Choroid plexus epithelial cell (primary cell): ENCODE data around the gene KRTAP9-8.
"Not testable (repeated sequence)": the region's sequence is repeated elsewhere in the genome, so short reads cannot be mapped to it uniquely, and the experiment has no call there.

Experiments
- DNase-seq: peaks from one replicate; pipeline ENCODE4 v3.0.0-alpha.2; 2010; ENCODE audit warnings: low read depth
- H3K4me3 ChIP-seq: 2 replicates; pipeline ENCODE4 v1.5.1; 2011; ENCODE audit warnings: low read depth, mild to moderate bottlenecking, control low read depth, low read length, moderate library complexity
- TF ChIP-seq, protein P1 (sequence below): conservative IDR thresholded peaks from 2 replicates; pipeline ENCODE4 v1.5.1; 2011; ENCODE audit warnings: low read depth, mild to moderate bottlenecking, control low read depth, inconsistent platforms, low read length, moderate library complexity

The KRTAP9-8 gene

DNA sequence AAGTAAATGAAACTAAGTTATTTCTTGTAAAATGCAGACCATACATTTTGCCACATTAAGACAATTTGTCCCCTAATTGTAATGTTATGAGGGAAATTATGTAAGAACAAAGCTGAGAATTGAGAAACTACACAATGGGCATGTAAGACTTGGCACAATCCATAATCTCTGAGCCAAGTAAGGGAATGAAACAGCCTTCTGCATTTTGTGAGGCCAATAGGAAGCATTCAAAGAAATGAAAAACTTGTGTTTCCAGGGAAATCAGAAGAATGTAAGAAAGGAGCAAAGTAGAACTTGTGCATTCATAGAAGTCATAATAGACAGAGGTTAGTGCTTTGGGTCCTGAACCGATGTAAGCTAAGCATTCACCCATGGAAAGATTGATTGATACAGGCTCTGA is 13.5 kb downstream of the KRTAP9-8 start:
- DNase-seq: no peak
- H3K4me3 ChIP-seq: no peak overlapping the region
- TF ChIP-seq, protein P1, sequence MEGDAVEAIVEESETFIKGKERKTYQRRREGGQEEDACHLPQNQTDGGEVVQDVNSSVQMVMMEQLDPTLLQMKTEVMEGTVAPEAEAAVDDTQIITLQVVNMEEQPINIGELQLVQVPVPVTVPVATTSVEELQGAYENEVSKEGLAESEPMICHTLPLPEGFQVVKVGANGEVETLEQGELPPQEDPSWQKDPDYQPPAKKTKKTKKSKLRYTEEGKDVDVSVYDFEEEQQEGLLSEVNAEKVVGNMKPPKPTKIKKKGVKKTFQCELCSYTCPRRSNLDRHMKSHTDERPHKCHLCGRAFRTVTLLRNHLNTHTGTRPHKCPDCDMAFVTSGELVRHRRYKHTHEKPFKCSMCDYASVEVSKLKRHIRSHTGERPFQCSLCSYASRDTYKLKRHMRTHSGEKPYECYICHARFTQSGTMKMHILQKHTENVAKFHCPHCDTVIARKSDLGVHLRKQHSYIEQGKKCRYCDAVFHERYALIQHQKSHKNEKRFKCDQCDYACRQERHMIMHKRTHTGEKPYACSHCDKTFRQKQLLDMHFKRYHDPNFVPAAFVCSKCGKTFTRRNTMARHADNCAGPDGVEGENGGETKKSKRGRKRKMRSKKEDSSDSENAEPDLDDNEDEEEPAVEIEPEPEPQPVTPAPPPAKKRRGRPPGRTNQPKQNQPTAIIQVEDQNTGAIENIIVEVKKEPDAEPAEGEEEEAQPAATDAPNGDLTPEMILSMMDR: no peak

DNA sequence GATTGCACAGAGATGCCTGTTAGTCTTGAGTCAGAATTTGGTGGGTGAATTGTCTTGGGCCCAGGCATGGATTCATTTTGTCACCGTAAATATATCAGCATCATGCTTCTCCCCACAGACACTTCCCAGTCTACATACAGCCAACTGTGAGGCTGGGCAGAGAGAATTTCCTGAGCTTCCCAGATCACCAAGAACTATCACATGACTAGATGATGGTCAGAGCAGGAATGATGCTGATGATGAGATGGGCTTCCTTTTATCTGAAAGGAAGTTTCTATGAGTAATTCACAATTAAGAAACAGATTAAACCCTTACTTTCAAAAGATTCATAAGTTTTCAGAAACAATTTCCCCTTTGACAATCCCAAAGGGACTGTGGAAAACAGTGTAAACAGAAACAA is 17.1 kb downstream of the KRTAP9-8 start:
- TF ChIP-seq, protein P1: no peak
- H3K4me3 ChIP-seq: no peak overlapping the region
- DNase-seq: no peak

DNA sequence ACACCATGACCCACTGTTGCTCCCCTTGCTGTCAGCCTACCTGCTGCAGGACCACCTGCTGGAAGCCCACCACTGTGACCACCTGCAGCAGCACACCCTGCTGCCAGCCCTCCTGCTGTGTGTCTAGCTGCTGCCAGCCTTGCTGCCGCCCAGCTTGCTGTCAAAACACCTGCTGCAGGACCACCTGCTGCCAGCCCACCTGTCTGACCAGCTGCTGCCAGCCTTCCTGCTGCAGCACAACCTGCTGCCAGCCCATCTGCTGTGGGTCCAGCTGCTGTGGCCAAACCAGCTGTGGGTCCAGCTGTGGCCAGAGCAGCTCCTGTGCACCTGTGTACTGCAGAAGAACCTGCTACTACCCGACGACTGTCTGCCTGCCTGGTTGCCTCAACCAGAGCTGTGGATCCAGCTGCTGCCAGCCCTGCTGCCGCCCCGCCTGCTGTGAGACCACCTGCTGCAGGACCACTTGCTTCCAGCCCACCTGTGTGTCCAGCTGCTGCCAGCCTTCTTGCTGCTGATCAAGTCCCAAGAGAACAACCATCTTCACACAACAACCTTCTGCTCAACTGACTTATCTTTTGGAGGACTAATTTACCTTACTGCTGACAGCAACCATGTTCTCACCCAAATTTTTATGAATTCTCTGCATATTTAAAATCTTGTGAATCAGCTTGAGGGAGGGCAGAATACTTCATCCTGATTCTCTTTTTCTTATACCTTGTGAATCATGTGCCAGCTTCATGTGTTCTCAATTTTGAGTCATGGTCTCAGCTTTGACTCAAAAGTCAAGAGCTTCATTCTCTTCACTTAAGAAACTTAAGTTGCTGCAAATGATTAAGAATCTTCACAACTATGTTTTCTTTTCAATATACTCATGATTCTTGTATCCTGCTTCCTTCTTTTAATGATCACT is 17.8 kb downstream of the KRTAP9-8 start, which contains the start of gene KRTAP9-9:
Gene KRTAP9-9 (plus strand): TSS at position 4 of the 910 bp plus-strand sequence.
- not testable (repeated sequence) for DNase-seq, H3K4me3 ChIP-seq

DNA sequence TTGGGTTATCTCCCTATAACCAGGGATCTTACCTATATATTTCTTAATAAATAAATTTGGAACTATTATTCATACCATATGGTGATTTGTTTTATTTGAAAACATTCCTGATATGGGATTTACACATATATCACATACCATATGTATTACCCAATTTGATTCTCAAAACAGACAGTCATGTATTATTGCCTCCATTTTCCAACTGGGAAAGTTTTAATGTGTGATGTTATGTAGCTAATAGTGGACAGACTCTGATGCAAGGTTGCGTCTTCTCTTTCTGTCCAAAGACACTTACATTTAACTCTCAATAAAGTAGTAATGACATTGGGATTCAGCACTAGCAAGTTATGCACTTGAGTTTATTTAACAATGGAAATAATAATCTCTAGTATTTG is 18.5 kb downstream of the KRTAP9-8 start:
- no peak for DNase-seq
- no peak overlapping the region for H3K4me3 ChIP-seq
- TF ChIP-seq, protein P1: no peak

DNA sequence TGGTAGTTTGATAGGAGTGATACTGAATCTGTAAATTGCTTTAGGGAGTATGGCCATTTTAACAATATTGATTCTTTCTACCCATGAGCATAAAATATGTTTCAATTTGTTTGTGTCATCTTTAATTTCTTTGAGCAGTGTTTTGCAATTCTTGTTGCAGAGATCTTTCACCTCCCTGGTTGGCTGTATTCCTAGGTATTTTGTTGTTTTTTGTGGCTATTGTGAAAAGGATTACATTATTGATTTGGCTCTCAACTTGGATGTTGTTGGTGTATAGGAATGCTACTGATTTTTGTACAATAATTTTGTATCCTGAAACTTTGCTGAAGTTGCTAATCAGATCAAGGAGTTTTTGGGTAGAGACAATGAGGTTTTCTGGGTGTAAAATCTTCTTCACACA is 20.6 kb downstream of the KRTAP9-8 start:
- no peak overlapping the region for H3K4me3 ChIP-seq
- TF ChIP-seq, protein P1: no peak
- no peak for DNase-seq

DNA sequence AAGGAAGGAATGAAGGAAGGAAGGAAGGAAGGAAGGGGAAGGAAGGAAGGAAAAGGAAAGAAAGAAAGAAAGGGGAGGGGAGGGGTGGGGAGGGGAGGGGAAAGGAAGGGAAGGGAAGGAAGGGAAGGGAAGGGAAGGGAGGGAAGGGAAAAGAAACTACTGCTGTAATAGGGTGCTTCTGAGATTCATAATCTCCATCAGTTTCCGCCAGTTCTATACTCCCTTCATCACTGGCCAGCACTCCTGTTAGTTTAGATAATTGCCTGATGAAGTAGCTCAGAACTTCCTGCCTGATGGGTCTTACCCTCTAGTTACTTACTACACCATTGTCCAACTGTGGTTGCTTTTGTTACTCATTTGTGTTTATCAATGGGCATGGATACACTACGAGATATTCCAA is 25.4 kb downstream of the KRTAP9-8 start:
- TF ChIP-seq, protein P1: no peak
- DNase-seq: no peak
- H3K4me3 ChIP-seq: no peak overlapping the region

DNA sequence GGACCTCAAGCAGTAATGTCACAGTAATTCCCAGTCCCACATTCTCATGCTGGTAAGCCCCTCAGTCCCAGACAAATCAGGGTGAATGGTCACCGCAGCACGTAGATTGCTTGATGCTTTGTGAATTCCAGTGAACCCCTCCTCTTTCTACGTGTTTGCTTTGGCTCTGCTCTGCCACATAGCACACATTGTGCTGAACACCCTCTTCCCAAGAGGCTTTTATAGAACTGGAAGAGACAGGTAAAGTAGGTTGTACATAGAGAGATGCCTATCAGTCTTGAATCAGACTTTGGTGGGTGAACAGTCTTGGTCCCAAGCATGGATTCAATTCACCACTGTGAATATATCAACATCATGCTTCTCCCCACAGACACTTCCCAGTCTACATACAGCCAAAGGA is 26.8 kb downstream of the KRTAP9-8 start:
- no peak overlapping the region for H3K4me3 ChIP-seq
- no peak for DNase-seq
- TF ChIP-seq, protein P1: no peak
